Measurements from ENCODE around the gene LY86. TPM values are rescaled to one million over a fixed set of nuclear protein-coding genes. Genes with fewer than 3 reads are reported as not detected.

The LY86 gene
- total RNA-seq, 1 experiment from 2014 or later, result not detected

DNA sequence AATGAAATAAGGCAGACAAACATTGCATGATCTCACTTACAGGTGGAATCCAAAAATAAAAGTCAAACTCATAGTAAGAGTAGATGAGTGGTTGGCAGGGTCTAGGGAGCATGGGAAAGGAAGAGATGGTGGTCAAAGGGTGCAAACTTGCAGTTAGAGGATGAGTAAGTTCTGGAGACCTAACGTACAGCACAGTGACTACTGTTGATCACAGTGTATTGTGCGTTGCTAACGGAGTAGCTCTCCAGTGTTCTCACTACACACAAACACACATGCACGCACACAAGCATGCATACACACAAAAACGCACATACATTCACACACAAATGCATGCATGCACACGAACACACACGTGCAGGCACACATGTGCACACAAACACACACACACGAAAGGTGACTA is 54.9 kb downstream of the LY86 start (continued):
- TF ChIP-seq, protein P1, sequence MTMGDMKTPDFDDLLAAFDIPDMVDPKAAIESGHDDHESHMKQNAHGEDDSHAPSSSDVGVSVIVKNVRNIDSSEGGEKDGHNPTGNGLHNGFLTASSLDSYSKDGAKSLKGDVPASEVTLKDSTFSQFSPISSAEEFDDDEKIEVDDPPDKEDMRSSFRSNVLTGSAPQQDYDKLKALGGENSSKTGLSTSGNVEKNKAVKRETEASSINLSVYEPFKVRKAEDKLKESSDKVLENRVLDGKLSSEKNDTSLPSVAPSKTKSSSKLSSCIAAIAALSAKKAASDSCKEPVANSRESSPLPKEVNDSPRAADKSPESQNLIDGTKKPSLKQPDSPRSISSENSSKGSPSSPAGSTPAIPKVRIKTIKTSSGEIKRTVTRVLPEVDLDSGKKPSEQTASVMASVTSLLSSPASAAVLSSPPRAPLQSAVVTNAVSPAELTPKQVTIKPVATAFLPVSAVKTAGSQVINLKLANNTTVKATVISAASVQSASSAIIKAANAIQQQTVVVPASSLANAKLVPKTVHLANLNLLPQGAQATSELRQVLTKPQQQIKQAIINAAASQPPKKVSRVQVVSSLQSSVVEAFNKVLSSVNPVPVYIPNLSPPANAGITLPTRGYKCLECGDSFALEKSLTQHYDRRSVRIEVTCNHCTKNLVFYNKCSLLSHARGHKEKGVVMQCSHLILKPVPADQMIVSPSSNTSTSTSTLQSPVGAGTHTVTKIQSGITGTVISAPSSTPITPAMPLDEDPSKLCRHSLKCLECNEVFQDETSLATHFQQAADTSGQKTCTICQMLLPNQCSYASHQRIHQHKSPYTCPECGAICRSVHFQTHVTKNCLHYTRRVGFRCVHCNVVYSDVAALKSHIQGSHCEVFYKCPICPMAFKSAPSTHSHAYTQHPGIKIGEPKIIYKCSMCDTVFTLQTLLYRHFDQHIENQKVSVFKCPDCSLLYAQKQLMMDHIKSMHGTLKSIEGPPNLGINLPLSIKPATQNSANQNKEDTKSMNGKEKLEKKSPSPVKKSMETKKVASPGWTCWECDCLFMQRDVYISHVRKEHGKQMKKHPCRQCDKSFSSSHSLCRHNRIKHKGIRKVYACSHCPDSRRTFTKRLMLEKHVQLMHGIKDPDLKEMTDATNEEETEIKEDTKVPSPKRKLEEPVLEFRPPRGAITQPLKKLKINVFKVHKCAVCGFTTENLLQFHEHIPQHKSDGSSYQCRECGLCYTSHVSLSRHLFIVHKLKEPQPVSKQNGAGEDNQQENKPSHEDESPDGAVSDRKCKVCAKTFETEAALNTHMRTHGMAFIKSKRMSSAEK (CRISPR knock-in tag; IDR thresholded peaks at IDR 0.05; ENCODE audit: borderline replicate concordance), result no peak
- TF ChIP-seq, protein P2, sequence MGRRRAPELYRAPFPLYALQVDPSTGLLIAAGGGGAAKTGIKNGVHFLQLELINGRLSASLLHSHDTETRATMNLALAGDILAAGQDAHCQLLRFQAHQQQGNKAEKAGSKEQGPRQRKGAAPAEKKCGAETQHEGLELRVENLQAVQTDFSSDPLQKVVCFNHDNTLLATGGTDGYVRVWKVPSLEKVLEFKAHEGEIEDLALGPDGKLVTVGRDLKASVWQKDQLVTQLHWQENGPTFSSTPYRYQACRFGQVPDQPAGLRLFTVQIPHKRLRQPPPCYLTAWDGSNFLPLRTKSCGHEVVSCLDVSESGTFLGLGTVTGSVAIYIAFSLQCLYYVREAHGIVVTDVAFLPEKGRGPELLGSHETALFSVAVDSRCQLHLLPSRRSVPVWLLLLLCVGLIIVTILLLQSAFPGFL (CRISPR knock-in tag; IDR thresholded peaks at IDR 0.05; ENCODE audit: borderline replicate concordance), result no peak

DNA sequence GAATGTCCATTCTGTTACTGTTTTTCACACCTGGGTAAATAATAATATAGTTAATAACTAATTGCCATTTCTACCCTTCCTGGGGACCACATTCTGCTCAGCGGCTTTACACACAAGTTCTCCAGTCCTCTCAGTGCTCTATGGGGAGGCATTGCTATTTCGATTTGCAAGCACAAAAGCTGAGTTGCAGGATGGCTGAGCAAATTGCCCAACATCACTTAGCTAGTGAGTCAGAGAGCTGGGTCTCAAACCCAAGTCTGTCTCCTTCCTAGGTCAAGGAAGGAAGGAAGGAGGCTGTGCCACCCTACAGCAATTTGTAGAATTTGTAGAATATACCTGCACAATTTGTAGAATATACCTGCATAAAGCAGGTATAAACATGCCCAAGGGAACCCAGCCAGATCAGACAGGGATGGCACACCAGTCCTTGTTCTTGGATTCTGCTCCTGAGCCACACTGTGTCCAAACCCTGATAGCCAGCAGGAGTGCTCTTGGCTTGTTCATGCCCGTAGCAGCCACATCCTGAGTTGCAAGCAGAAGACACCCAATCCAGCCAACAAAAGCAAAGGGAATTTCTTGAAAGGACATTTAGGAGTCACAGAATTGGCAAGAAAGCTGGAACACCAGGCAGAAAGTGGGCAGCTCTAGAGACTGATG is 56.9 kb downstream of the LY86 start:
- no peak overlapping the region for H3K27ac Mint-ChIP-seq
- ChIA-PET CTCF (interaction anchor here (0.9 to 1.0 kb wide), 2 partner anchors 8 to 55 kb away, joined by 3 read pairs; no protein-coding TSS in a partner anchor), POLR2A (no interaction called here)
- no peak for ATAC-seq
- DNase-seq (ENCODE audit: low spot score), result no peak
- H3K4me1 Mint-ChIP-seq, result no peaks in the 10 kb centered on the region
- H3K9me3 Mint-ChIP-seq, result peaks cover 8% of the 10 kb centered on the region
- no peak overlapping the region for H3K4me3 Mint-ChIP-seq
- TF ChIP-seq TEAD1 (CRISPR knock-in tag; IDR thresholded peaks at IDR 0.05) (no peak), ELF4 (CRISPR knock-in tag; IDR thresholded peaks at IDR 0.05; ENCODE audit: low read depth) (no peak), NR2C2 (CRISPR knock-in tag; IDR thresholded peaks at IDR 0.05) (no peak), RORB (CRISPR knock-in tag; IDR thresholded peaks at IDR 0.05) (no peak), GTF2I (CRISPR knock-in tag; conservative IDR thresholded peaks at IDR 0.05) (no peak), ZNF263 (CRISPR knock-in tag; IDR thresholded peaks at IDR 0.05; ENCODE audit: low read depth) (no peak), SOX15 (CRISPR knock-in tag; IDR thresholded peaks at IDR 0.05) (no peak), TP53 (CRISPR knock-in tag; IDR thresholded peaks at IDR 0.05) (no peak), SMAD4 (CRISPR knock-in tag; IDR thresholded peaks at IDR 0.05) (no peak), SP1 (CRISPR knock-in tag; conservative IDR thresholded peaks at IDR 0.05) (no peak), FOXJ3 (CRISPR knock-in tag; IDR thresholded peaks at IDR 0.05; ENCODE audit: borderline replicate concordance) (no peak)
- TF ChIP-seq, protein P3, sequence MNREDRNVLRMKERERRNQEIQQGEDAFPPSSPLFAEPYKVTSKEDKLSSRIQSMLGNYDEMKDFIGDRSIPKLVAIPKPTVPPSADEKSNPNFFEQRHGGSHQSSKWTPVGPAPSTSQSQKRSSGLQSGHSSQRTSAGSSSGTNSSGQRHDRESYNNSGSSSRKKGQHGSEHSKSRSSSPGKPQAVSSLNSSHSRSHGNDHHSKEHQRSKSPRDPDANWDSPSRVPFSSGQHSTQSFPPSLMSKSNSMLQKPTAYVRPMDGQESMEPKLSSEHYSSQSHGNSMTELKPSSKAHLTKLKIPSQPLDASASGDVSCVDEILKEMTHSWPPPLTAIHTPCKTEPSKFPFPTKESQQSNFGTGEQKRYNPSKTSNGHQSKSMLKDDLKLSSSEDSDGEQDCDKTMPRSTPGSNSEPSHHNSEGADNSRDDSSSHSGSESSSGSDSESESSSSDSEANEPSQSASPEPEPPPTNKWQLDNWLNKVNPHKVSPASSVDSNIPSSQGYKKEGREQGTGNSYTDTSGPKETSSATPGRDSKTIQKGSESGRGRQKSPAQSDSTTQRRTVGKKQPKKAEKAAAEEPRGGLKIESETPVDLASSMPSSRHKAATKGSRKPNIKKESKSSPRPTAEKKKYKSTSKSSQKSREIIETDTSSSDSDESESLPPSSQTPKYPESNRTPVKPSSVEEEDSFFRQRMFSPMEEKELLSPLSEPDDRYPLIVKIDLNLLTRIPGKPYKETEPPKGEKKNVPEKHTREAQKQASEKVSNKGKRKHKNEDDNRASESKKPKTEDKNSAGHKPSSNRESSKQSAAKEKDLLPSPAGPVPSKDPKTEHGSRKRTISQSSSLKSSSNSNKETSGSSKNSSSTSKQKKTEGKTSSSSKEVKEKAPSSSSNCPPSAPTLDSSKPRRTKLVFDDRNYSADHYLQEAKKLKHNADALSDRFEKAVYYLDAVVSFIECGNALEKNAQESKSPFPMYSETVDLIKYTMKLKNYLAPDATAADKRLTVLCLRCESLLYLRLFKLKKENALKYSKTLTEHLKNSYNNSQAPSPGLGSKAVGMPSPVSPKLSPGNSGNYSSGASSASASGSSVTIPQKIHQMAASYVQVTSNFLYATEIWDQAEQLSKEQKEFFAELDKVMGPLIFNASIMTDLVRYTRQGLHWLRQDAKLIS (CRISPR knock-in tag; IDR thresholded peaks at IDR 0.05; ENCODE audit: borderline replicate concordance), result no peak
- TF ChIP-seq, protein P4, sequence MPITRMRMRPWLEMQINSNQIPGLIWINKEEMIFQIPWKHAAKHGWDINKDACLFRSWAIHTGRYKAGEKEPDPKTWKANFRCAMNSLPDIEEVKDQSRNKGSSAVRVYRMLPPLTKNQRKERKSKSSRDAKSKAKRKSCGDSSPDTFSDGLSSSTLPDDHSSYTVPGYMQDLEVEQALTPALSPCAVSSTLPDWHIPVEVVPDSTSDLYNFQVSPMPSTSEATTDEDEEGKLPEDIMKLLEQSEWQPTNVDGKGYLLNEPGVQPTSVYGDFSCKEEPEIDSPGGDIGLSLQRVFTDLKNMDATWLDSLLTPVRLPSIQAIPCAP (CRISPR knock-in tag; IDR thresholded peaks at IDR 0.05), result no peak
- TF ChIP-seq, protein P5, sequence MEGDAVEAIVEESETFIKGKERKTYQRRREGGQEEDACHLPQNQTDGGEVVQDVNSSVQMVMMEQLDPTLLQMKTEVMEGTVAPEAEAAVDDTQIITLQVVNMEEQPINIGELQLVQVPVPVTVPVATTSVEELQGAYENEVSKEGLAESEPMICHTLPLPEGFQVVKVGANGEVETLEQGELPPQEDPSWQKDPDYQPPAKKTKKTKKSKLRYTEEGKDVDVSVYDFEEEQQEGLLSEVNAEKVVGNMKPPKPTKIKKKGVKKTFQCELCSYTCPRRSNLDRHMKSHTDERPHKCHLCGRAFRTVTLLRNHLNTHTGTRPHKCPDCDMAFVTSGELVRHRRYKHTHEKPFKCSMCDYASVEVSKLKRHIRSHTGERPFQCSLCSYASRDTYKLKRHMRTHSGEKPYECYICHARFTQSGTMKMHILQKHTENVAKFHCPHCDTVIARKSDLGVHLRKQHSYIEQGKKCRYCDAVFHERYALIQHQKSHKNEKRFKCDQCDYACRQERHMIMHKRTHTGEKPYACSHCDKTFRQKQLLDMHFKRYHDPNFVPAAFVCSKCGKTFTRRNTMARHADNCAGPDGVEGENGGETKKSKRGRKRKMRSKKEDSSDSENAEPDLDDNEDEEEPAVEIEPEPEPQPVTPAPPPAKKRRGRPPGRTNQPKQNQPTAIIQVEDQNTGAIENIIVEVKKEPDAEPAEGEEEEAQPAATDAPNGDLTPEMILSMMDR (IDR thresholded peaks at IDR 0.05), result no peak
- TF ChIP-seq, protein P6, sequence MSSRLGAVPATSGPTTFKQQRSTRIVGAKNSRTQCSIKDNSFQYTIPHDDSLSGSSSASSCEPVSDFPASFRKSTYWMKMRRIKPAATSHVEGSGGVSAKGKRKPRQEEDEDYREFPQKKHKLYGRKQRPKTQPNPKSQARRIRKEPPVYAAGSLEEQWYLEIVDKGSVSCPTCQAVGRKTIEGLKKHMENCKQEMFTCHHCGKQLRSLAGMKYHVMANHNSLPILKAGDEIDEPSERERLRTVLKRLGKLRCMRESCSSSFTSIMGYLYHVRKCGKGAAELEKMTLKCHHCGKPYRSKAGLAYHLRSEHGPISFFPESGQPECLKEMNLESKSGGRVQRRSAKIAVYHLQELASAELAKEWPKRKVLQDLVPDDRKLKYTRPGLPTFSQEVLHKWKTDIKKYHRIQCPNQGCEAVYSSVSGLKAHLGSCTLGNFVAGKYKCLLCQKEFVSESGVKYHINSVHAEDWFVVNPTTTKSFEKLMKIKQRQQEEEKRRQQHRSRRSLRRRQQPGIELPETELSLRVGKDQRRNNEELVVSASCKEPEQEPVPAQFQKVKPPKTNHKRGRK (CRISPR knock-in tag; IDR thresholded peaks at IDR 0.05; ENCODE audit: borderline replicate concordance), result no peak
- TF ChIP-seq, protein P7, sequence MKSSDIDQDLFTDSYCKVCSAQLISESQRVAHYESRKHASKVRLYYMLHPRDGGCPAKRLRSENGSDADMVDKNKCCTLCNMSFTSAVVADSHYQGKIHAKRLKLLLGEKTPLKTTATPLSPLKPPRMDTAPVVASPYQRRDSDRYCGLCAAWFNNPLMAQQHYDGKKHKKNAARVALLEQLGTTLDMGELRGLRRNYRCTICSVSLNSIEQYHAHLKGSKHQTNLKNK (CRISPR knock-in tag; IDR thresholded peaks at IDR 0.05), result no peak
- peaks cover 2% of the 10 kb centered on the region for H3K27me3 Mint-ChIP-seq (ENCODE audit: low read depth)
- H3K36me3 Mint-ChIP-seq, result no peaks in the 10 kb centered on the region

Measured in WTC11 (cell line).